HepG2 (cell line): ENCODE measurements around the gene CTCF. TPM values are rescaled to one million over a fixed set of nuclear protein-coding genes. Genes with fewer than 3 reads are reported as not detected.

Experiments used
- AHDC1 ChIP-seq: sonication (generic); formaldehyde crosslinking; IDR thresholded peaks from 2 replicates; pipeline ENCODE4 v1.5.1; 2020; ENCODE audit warnings: mild to moderate bottlenecking, missing genetic modification reagents, borderline replicate concordance
- BHLHE40 ChIP-seq: IDR thresholded peaks from 2 replicates; pipeline ENCODE4 v1.6.1; 2011; ENCODE audit warnings: low read length, improper control_type of control experiment
- CSRNP1 ChIP-seq: sonication (generic); formaldehyde crosslinking; IDR thresholded peaks from 2 replicates; pipeline ENCODE4 v1.8.1; 2023; ENCODE audit warnings: mild to moderate bottlenecking, missing genetic modification reagents
- GABPB1 ChIP-seq: IDR thresholded peaks from 2 replicates; pipeline ENCODE4 v1.6.1; 2016; ENCODE audit warnings: mild to moderate bottlenecking, missing genetic modification reagents, moderate library complexity, missing compliant biosample characterization
- MAFF ChIP-seq: IDR thresholded peaks from 2 replicates; pipeline ENCODE4 v1.6.1; 2011; ENCODE audit warnings: low read depth, low read length, improper control_type of control experiment
- MTF2 ChIP-seq: sonication (generic); formaldehyde crosslinking; IDR thresholded peaks from 2 replicates; pipeline ENCODE4 v1.5.0; 2020; ENCODE audit warnings: missing genetic modification reagents, borderline replicate concordance
- PCBP1 ChIP-seq: fragments of 200-400 bp; formaldehyde crosslinking; IDR thresholded peaks from 2 replicates; pipeline ENCODE4 v1.6.1; 2017; ENCODE audit warnings: mild to moderate bottlenecking, low read depth, low read length, borderline replicate concordance
- PITX1 ChIP-seq: sonication (generic); formaldehyde crosslinking; IDR thresholded peaks from 2 replicates; pipeline ENCODE4 v1.5.1; 2020; ENCODE audit warnings: mild to moderate bottlenecking, missing genetic modification reagents
- ZBTB1 ChIP-seq: sonication (generic); formaldehyde crosslinking; IDR thresholded peaks from 2 replicates; pipeline ENCODE4 v1.4.0; 2020; ENCODE audit warnings: missing genetic modification reagents, borderline replicate concordance
- ZBTB37 ChIP-seq: sonication (generic); formaldehyde crosslinking; IDR thresholded peaks from 2 replicates; pipeline ENCODE4 v1.4.0; 2020; ENCODE audit warnings: mild to moderate bottlenecking, missing genetic modification reagents
- ZBTB44 ChIP-seq: sonication (generic); formaldehyde crosslinking; IDR thresholded peaks from 2 replicates; pipeline ENCODE4 v1.4.0; 2020; ENCODE audit warnings: missing genetic modification reagents
- polyA plus RNA-seq, 8 experiments: library from polyadenylated mRNA; depleted of rRNA in 3 of 8; stranded (reverse) in 7 of 8; unstranded in 1 of 8; fragments of >200 nt; fragmentation: Illumina TruSeq in 4 of 8; extraction: Trizol in 4 of 8; gene quantifications; 2 replicates each; pipeline versions ENCODE4 v1.2.1 to v1.2.3, GENCODE V29; 2011 to 2016; ENCODE audit warnings: low read depth in 4 of 8, missing spikeins in 1 of 8, mixed read lengths in 1 of 8; ENCODE audit not compliant: insufficient read depth in 1 of 8
- total RNA-seq, 5 experiments: library from RNA; depleted of rRNA; stranded (reverse); fragments of >200 nt; fragmentation: Illumina TruSeq; extraction: Trizol; gene quantifications; 2 replicates each; pipeline ENCODE4 v1.2.3, GENCODE V29; 2016; ENCODE audit warnings: low read depth in 1 of 5
- TF ChIP-seq, protein P1 (sequence below): sonication (generic); formaldehyde crosslinking; IDR thresholded peaks from 2 replicates; pipeline ENCODE4 v1.8.0; 2022; ENCODE audit warnings: mild to moderate bottlenecking, missing genetic modification reagents; ENCODE audit not compliant: insufficient replicate concordance
- TF ChIP-seq, protein P2 (sequence below): sonication (generic); formaldehyde crosslinking; IDR thresholded peaks from 2 replicates; pipeline ENCODE4 v1.8.0; 2022; ENCODE audit warnings: missing genetic modification reagents, low read depth, mild to moderate bottlenecking, borderline replicate concordance
- TF ChIP-seq, protein P3 (sequence below): sonication (generic); formaldehyde crosslinking; IDR thresholded peaks from 2 replicates; pipeline ENCODE4 v1.8.0; 2022; ENCODE audit warnings: low read depth, missing genetic modification reagents

The CTCF gene
- total and polyA plus RNA-seq, 2 of the 13 experiments (the other 11 are each of a cell fraction or from before 2014, with no cell fraction given): 19.5 to 37.5 TPM

GRCh38 chr16:67667453-67667816, 105.1 kb downstream of the CTCF start (continued):
- TF ChIP-seq AHDC1: 0 out of 2 replicates have a peak, but pooled peaks have one; percentile 56
- TF ChIP-seq PCBP1: no peak
- TF ChIP-seq CSRNP1 (CRISPR knock-in tag): peak; percentile 23; the same call in 1 of the 2 replicates
- no peak for TF ChIP-seq MAFF
- TF ChIP-seq, protein P1, sequence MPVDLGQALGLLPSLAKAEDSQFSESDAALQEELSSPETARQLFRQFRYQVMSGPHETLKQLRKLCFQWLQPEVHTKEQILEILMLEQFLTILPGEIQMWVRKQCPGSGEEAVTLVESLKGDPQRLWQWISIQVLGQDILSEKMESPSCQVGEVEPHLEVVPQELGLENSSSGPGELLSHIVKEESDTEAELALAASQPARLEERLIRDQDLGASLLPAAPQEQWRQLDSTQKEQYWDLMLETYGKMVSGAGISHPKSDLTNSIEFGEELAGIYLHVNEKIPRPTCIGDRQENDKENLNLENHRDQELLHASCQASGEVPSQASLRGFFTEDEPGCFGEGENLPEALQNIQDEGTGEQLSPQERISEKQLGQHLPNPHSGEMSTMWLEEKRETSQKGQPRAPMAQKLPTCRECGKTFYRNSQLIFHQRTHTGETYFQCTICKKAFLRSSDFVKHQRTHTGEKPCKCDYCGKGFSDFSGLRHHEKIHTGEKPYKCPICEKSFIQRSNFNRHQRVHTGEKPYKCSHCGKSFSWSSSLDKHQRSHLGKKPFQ (CRISPR knock-in tag): peak; percentile 15
- TF ChIP-seq, protein P2, sequence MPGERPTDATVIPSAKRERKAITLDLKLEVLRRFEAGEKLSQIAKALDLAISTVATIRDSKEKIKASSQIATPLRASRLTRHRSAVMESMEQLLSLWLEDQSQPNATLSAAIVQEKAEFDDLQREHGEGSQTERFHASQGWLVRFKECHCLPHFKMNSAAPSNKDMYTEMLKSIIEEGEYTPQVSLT (CRISPR knock-in tag): no peak
- TF ChIP-seq GABPB1 (CRISPR knock-in tag): no peak
- TF ChIP-seq ZBTB37 (CRISPR knock-in tag): no peak; the same call in 1 of the 2 replicates
- TF ChIP-seq BHLHE40: no peak
- no peak for TF ChIP-seq PITX1 (CRISPR knock-in tag)
- TF ChIP-seq MTF2 (CRISPR knock-in tag): 0 out of 2 replicates have a peak, but pooled peaks have one; percentile 11
- 0 out of 2 replicates have a peak, but pooled peaks have one; percentile 12 for TF ChIP-seq ZBTB1 (CRISPR knock-in tag)
- TF ChIP-seq, protein P3, sequence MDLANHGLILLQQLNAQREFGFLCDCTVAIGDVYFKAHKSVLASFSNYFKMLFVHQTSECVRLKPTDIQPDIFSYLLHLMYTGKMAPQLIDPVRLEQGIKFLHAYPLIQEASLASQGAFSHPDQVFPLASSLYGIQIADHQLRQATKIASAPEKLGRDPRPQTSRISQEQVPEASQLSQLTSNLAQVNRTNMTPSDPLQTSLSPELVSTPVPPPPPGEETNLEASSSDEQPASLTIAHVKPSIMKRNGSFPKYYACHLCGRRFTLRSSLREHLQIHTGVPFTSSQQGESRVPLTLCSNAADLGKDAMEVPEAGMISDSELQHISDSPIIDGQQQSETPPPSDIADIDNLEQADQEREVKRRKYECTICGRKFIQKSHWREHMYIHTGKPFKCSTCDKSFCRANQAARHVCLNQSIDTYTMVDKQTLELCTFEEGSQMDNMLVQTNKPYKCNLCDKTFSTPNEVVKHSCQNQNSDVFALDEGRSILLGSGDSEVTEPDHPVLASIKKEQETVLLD (CRISPR knock-in tag): no peak
- TF ChIP-seq ZBTB44: no peak
